Measurements from ENCODE around the gene CCDC85C.

Gene CCDC85C

GRCh38 chr14:99587460-99588278 lies 16.3 kb downstream of the CCDC85C start:
- no peak for DNase-seq

- no peak for DNase-seq
Observed at GRCh38 chr14:99586761-99587459, 17.1 kb downstream of the CCDC85C start.

- DNase-seq: no peak
Observed at GRCh38 chr14:99586054-99586760, 17.8 kb downstream of the CCDC85C start.

GRCh38 chr14:99584823-99585222 lies 19.2 kb downstream of the CCDC85C start:
- no peak for DNase-seq

- no peak for DNase-seq
Observed at GRCh38 chr14:99581938-99582337, 22.1 kb downstream of the CCDC85C start.

- no peak for DNase-seq
Observed at GRCh38 chr14:99581374-99581773, 22.6 kb downstream of the CCDC85C start.

GRCh38 chr14:99579903-99580571 lies 24.0 kb downstream of the CCDC85C start:
- no peak for DNase-seq

- no peak for DNase-seq
Observed at GRCh38 chr14:99579120-99579836, 24.7 kb downstream of the CCDC85C start.

- DNase-seq: no peak
Observed at GRCh38 chr14:99578541-99579101, 25.4 kb downstream of the CCDC85C start.

GRCh38 chr14:99576761-99577705 lies 27.0 kb downstream of the CCDC85C start:
- no peak for DNase-seq

- DNase-seq: no peak
Observed at GRCh38 chr14:99576304-99576703, 27.7 kb downstream of the CCDC85C start.

GRCh38 chr14:99575043-99576023 lies 28.7 kb downstream of the CCDC85C start:
- DNase-seq: no peak

- DNase-seq: no peak
Observed at GRCh38 chr14:99574099-99574880, 29.7 kb downstream of the CCDC85C start.

GRCh38 chr14:99573436-99574098 lies 30.4 kb downstream of the CCDC85C start:
- DNase-seq: no peak

GRCh38 chr14:99573000-99573330 lies 31.0 kb downstream of the CCDC85C start:
- no peak for DNase-seq

- no peak for DNase-seq
Observed at GRCh38 chr14:99572173-99572999, 31.6 kb downstream of the CCDC85C start.

- DNase-seq: no peak
Observed at GRCh38 chr14:99571303-99571986, 32.6 kb downstream of the CCDC85C start.

Measured in CD4-positive, alpha-beta T cell treated with Interleukin-4 for 4 hours (primary cell).